NCI-H526 treated with DMSO at 0.1 percent for 48 hours (cell line): Measurements from ENCODE around the gene CEP76.
"Not testable (repeated sequence)": the region's sequence is repeated elsewhere in the genome, so short reads cannot be mapped to it uniquely, and the experiment has no call there.

ENCODE experiments used
- DNase-seq: peaks from one replicate; lab custom pipeline; 2025; lab: John Stamatoyannopoulos, UW

The CEP76 gene

GRCh38 chr18:12703096-12703567, 609 bp upstream of the CEP76 start:
- no peak for DNase-seq

DNA sequence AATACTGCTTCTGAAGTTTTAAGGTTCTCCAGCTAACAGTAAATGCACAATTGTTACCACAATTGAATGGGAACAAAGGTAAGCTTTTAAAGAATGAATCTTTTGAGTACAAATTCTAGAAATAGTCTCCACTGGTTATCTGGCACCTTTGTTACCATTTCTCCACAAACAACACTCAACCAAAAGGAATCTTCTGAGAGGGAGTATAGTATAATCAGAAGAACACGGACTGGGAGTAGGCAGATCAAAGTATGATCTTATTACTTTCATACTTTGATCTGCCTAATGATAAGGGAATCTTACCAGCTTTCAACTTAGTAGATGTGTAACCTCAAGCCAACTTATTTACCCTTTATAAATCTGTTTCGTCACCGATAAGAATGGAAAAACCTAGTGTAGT, 1.4 kb downstream of the CEP76 start:
- no peak for DNase-seq

GRCh38 chr18:12699747-12700146, 2.8 kb downstream of the CEP76 start:
- no peak for DNase-seq

DNA sequence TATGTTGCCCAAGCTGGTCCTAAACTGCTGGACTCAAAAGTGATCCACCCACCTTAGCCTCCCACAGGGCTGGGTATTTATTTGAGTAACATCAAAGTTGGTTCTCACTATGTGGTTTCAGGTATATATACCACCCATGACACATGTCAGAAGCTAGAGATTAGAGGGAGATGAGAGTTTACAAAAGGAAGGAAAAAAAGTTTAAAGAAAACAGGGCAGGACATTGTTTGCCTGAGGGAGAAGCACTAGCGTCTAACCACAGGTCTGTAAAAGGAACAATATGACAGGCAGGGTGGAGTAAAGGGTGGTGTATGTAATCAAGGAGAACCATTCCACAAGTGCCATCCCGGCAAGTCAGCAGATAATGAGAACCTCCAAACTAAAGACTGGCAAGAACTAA, 8.5 kb downstream of the CEP76 start:
- DNase-seq, result no peak

DNA sequence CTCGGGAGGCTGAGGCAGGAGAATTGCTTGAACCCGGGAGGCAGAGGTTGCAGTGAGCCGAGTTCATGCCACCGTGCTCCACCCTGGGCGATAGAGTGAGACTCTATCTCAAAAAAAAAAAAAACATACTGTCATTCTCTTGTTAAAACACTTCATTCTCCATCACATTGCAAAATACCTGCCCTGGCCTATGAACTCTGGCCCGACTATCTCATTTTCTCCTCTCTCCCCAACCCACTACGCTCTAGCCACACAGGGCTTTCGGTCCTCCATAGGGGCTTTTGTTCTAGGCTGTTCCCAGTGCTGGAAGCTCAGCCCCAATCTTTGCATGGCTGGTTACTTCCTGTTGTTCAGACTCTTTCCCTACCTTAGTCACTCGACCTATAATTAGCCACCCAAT, 10.3 kb downstream of the CEP76 start:
- DNase-seq, result no peak

- no peak for DNase-seq
These were observed 13.2 kb downstream of the CEP76 start for GRCh38 chr18:12689256-12689850.

GRCh38 chr18:12686100-12686499, 16.4 kb downstream of the CEP76 start:
- no peak for DNase-seq

GRCh38 chr18:12679183-12679786, 23.2 kb downstream of the CEP76 start:
- no peak for DNase-seq

DNA sequence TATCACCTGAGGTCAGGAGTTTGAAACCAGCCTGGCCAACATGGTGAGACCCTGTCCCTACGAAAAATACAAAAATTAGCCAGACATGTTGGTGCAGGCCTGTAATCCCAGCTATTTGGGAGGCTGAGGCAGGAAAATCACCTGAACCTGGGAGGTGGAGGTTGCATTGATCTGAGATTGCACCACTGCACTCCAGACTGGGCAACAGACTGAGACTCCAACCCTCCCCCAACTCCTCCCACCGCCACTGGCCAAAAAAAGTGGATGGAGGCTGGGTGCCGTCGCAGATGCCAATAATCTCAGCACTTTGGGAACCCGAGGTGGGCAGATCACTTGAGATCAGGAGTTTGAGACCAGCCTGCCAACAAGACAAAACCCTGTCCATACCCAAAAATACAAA, 34.5 kb downstream of the CEP76 start:
- no peak for DNase-seq

DNA sequence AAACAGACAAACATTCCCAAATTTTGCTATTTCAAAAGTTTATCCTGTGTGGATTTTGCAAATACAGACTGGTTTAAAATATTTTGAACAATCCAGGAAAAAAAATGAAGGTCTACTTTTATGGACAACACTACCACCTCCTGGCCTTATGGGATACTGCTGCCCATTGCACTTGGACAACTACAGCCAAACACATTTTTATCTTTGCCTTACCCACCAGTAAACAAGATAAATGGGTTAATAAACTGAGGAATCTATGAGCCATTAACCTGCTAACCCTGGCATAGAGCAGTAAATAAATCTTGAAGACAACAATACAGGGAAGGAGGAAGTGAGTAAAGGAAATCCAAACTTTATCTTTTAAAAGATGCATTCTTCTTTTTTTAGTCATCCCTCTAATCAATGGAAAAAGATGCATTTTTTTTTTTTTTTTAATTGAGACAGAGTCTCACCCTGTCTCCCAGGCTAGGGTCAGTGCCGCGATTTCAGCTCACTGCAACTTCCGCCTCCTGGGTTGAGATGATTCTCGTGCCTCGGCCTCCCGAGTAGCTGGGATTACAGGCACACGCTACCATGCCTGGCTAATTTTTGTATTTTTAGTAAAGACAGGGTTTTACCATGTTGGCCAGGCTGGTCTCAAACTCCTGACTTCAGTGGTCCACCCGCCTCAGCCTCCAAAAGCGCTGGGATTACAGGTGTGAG, 42.5 kb downstream of the CEP76 start:
- peak; percentile 26 for DNase-seq

DNA sequence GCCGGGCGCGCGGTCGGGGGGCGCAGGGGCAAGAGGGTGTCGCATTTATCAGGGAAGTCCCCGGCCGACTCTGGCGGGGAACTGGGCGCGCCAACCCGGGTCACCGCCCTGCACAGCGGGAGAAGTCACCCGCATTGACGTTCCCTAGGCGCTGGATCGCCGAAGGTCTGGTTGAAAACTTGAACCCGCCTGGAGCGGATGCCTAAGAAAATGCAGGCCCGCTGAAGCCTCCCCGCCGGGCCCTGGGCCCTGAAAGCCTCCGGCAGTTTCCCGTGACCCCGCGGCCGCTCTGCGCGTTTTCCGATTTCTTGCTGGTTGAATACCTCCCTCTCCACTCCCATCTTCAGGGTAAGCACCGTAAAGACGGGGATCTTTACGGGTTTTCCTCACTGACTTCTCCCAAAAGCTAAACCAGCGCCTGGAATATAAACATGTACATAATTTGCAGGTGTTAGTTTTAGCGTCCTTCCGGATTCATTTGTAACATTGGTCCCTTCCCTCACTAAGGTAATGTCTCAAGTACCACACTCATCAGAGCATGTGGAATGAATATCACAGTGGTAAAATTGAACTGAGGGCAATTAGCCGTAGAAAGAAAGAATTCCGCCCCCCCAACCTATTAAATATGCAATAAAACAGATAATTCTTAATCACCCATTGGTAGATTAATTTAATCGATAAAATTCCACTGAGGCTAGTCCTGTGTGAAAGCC, 43.9 kb downstream of the CEP76 start:
- DNase-seq, result peak; percentile 25

DNA sequence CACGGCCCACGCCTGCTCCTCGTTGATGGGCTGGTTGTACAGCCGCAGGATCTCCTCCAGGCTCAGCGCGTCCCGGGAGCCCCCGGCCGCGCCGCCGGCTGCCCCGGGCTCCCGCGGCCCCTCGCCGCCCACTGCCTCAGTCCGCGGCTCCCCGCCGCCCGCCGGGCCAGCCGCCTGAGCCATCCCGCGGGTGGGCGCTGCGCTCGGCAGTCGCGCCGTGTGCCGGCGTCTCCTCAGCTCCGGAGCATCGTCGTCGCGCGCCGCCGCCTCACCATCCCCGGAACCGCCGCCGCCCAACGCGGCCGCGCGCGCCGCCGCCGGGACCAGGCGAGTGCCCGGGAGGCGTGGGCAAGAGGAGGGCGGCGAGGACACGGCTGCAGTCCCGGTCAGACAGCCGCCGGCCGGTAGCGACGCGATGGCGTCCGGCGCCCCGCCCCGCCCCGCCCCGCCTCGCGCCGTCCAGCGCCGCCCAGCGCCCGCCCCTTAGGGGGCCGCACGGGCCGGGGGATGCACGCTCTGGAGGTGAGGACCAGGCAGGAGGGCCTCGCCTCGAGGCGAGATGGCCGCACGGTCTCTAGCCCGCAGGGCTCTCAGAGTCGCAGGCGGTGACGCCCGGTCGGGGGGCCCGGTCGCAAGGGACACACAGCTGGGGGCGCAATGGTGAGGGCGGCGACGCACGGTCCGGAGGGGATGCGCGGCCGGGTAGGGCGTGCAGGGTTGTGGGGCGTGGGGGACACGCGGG, 44.7 kb downstream of the CEP76 start, which contains the start of gene SPIRE1:
SPIRE1 (minus strand) TSS at position 424 of the 742 bp plus-strand sequence; CDS start at position 183, 241 bp downstream.
- peak; percentile 26 for DNase-seq

DNA sequence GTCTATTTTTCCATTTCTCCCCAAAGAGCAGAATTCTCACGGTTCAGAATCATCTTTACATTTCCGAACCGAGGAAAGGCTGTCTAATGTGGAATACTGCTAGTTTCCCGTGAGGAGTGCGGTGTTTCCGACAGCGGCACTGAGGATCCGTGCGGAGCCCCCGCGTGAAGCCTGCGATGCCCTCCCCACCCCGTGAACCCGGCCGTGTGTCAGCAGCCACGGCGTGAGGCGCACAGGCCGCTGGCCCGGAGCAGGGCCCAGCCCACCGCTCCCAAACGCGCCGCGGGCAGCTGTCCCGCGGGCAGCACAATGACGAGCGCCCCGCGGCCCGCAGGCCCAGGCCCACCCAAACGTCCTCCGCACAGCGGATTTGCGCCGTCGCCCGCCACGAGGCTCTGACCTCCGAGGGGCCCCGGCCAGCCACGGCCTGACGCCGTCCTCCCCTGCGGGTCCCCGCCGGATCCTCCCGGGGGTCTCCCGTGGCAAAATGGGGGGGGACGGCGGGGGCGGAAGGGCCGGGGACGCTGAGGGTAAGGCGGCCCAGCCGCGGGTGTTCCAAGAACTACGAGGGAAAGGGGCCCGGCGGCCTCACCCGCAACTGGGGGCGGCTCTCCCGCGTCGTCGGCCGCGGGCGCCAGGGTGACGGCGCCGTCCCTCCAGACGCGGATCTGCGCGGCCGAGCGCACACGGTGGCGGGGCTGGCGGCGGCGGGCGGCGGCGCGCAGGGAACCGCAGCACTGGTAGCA, 45.4 kb downstream of the CEP76 start:
- no peak for DNase-seq

DNA sequence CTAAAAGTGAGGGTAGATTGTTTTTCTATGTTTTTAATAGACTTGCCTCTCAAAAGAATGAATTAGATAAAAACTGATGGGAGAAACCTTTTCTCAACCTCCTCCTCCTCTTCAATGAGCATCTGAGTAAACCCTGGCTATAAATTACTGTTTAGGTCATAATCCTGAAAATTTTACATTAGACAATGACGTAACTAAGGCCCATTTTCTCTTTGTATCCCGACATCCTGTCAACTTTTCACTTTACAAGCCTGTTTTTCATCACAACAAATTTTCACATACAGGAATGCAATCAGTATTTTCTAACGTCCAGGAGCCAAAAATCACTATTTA, 46.0 kb downstream of the CEP76 start:
- no peak for DNase-seq

- no peak for DNase-seq
These were observed 47.6 kb downstream of the CEP76 start for GRCh38 chr18:12654971-12655370.

- no peak for DNase-seq
These were observed 49.6 kb downstream of the CEP76 start for GRCh38 chr18:12652861-12653401.

DNA sequence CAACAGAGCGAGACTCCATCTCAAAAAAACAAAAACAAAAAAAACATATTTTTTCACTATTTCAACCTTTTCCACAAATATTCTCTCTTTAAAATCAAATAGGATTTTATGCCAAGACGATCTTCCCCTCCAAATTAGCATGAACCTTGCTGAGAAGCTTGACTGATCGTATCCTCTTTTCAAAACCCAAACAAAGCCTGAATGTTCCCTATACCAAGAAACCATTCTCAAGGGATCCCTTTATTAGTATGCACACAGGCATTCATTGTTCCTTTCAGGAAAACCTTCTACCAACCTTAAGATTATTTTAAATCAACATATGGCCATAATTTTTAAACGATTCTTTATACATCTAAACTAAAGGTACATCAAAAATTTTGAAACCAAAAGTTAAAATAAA, 50.9 kb downstream of the CEP76 start:
- no peak for DNase-seq

- no peak for DNase-seq
These were observed 54.8 kb downstream of the CEP76 start for GRCh38 chr18:12647773-12648172.

DNA sequence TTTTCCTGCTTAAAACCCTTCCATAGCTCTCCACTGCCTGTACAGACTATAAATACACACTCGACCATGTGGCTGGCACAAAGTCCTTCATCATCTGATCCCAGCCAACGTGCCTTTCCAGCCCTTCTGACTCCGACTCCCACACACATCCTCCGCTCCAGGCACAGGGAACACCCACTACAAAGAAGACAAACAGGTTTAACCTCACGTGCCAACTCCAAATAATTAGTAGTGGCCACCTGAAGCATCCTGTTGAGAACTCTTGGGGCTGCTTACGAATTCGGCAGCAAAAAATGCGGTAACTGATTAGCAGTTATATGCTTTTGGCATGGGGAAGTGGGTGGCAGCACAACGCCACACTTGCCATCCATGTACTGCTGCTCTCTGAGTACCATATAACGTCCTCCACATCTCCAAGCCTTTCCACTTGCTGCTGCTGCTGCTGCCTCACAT, 56.7 kb downstream of the CEP76 start:
- no peak for DNase-seq

GRCh38 chr18:12645254-12645653, 57.3 kb downstream of the CEP76 start:
- DNase-seq, result no peak

DNA sequence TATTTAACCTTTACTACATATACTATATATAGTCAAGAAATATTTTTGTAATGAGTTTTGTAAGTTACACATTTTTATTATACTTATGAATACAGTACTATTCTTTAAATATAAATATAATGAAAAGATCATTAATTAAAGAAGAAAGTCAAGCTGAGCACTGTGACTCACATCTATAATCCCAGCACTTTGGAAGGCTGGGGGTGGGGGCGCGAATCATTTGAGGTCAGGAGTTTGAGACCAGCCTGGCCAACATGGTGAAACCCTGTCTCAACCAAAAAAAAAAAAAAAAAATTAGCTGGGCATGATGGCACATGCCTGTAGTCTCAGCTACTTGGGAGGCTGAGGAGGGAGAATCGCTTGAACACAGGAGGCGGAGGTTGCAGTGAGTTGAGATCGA, 58.8 kb downstream of the CEP76 start:
- not testable (repeated sequence) for DNase-seq
